ENCODE data around the gene PSMD14.
A peak's percentile ranks its signal among the peaks of the same experiment; 100 is the strongest.

Gene PSMD14

GRCh38 chr2:161415034-161415986 lies 107.1 kb downstream of the PSMD14 start:
- Mint-ChIP-seq H3K27ac (peak overlapping the region; percentile 4), H3K4me1 (peaks cover 40 to 58% of the 10 kb centered on the region in 2 donors), H3K9me3 (no peaks in the 10 kb centered on the region), H3K27me3 (peaks cover 57 to 64% of the 10 kb centered on the region in 2 donors), H3K4me3 (peak overlapping the region; percentile 72 to 73), H3K36me3 (peaks cover 8 to 9% of the 10 kb centered on the region in 2 donors)
- DNase-seq, result no peak
- peak; percentile 31 to 52 for ATAC-seq (replicated peaks)

- H3K9me3 Mint-ChIP-seq, result no peaks in the 10 kb centered on the region
- ATAC-seq (replicated peaks), result no peak
- H3K27ac Mint-ChIP-seq, result peak within 1 kb of the TSS; percentile 85
- DNase-seq, result no peak
- peaks cover 41 to 58% of the 10 kb centered on the region in 2 donors for H3K4me1 Mint-ChIP-seq
- peaks cover 7 to 9% of the 10 kb centered on the region in 2 donors for H3K36me3 Mint-ChIP-seq
- H3K27me3 Mint-ChIP-seq, result peaks cover 65 to 72% of the 10 kb centered on the region in 2 donors
- peak within 1 kb of the TSS; percentile 72 to 73 for H3K4me3 Mint-ChIP-seq
Observed at GRCh38 chr2:161415987-161416707, 107.9 kb downstream of the PSMD14 start, which contains the start of gene TBR1. TSS of gene TBR1 (plus strand) at chr2:161416297. CDS start at chr2:161416411, 114 bp downstream.

GRCh38 chr2:161416708-161417437 lies 108.6 kb downstream of the PSMD14 start:
- H3K27me3 Mint-ChIP-seq, result peaks cover 72 to 80% of the 10 kb centered on the region in 2 donors
- no peaks in the 10 kb centered on the region for H3K9me3 Mint-ChIP-seq
- DNase-seq, result no peak
- H3K4me3 Mint-ChIP-seq, result peak overlapping the region; percentile 65 to 72
- peak overlapping the region; percentile 85 for H3K27ac Mint-ChIP-seq
- peaks cover 41 to 58% of the 10 kb centered on the region in 2 donors for H3K4me1 Mint-ChIP-seq
- H3K36me3 Mint-ChIP-seq, result peaks cover 4 to 9% of the 10 kb centered on the region in 2 donors
- ATAC-seq (replicated peaks), result peak; percentile 16 to 23

GRCh38 chr2:161417438-161418274 lies 109.4 kb downstream of the PSMD14 start:
- Mint-ChIP-seq H3K4me3 (peak overlapping the region; percentile 65 to 72), H3K36me3 (peaks cover 3 to 9% of the 10 kb centered on the region in 2 donors), H3K4me1 (peaks cover 41 to 58% of the 10 kb centered on the region in 2 donors), H3K9me3 (no peaks in the 10 kb centered on the region), H3K27me3 (peaks cover 77 to 88% of the 10 kb centered on the region in 2 donors), H3K27ac (peak overlapping the region; percentile 59)
- DNase-seq (no peak), ATAC-seq (replicated peaks) (no peak)

GRCh38 chr2:161418275-161418714 lies 110.1 kb downstream of the PSMD14 start:
- peaks cover 0 to 5% of the 10 kb centered on the region in 2 donors for H3K36me3 Mint-ChIP-seq
- H3K27ac Mint-ChIP-seq, result peak overlapping the region; percentile 59
- H3K9me3 Mint-ChIP-seq, result no peaks in the 10 kb centered on the region
- DNase-seq, result no peak
- ATAC-seq (replicated peaks), result no peak
- H3K4me1 Mint-ChIP-seq, result peaks cover 41 to 58% of the 10 kb centered on the region in 2 donors
- peak overlapping the region; percentile 32 to 77 for H3K4me3 Mint-ChIP-seq
- H3K27me3 Mint-ChIP-seq, result peaks cover 80 to 94% of the 10 kb centered on the region in 2 donors

- ATAC-seq (replicated peaks), result no peak
- no peak for DNase-seq
- Mint-ChIP-seq H3K9me3 (no peaks in the 10 kb centered on the region), H3K4me1 (peaks cover 38 to 55% of the 10 kb centered on the region in 2 donors), H3K27ac (peak overlapping the region; percentile 59), H3K4me3 (peak overlapping the region; percentile 77), H3K36me3 (peaks cover 0 to 5% of the 10 kb centered on the region in 2 donors), H3K27me3 (peaks cover 79 to 91% of the 10 kb centered on the region in 2 donors)
Observed at GRCh38 chr2:161418715-161419637, 110.8 kb downstream of the PSMD14 start.

GRCh38 chr2:161419638-161420190 lies 111.5 kb downstream of the PSMD14 start:
- H3K36me3 Mint-ChIP-seq, result peaks cover 0 to 9% of the 10 kb centered on the region in 2 donors
- H3K4me1 Mint-ChIP-seq, result peaks cover 44 to 55% of the 10 kb centered on the region in 2 donors
- H3K9me3 Mint-ChIP-seq, result no peaks in the 10 kb centered on the region
- H3K27ac Mint-ChIP-seq, result peak overlapping the region; percentile 44
- no peak for DNase-seq
- ATAC-seq (replicated peaks), result no peak
- H3K27me3 Mint-ChIP-seq, result peaks cover 85 to 91% of the 10 kb centered on the region in 2 donors
- no peak overlapping the region for H3K4me3 Mint-ChIP-seq

- peaks cover 87 to 89% of the 10 kb centered on the region in 2 donors for H3K27me3 Mint-ChIP-seq
- H3K4me1 Mint-ChIP-seq, result peaks cover 41 to 50% of the 10 kb centered on the region in 2 donors
- H3K27ac Mint-ChIP-seq, result peak overlapping the region; percentile 88
- peaks cover 0 to 9% of the 10 kb centered on the region in 2 donors for H3K36me3 Mint-ChIP-seq
- H3K4me3 Mint-ChIP-seq, result peak overlapping the region in 1 of 2 donors; percentile 31
- DNase-seq, result no peak
- no peaks in the 10 kb centered on the region for H3K9me3 Mint-ChIP-seq
- no peak for ATAC-seq (replicated peaks)
Observed at GRCh38 chr2:161420406-161421074, 112.3 kb downstream of the PSMD14 start.

- H3K4me1 Mint-ChIP-seq, result peaks cover 29 to 40% of the 10 kb centered on the region in 2 donors
- H3K36me3 Mint-ChIP-seq, result peaks cover 0 to 9% of the 10 kb centered on the region in 2 donors
- H3K27me3 Mint-ChIP-seq, result peaks cover 85 to 88% of the 10 kb centered on the region in 2 donors
- no peak overlapping the region for H3K27ac Mint-ChIP-seq
- DNase-seq (no peak), ATAC-seq (replicated peaks) (no peak)
- no peak overlapping the region for H3K4me3 Mint-ChIP-seq
- no peaks in the 10 kb centered on the region for H3K9me3 Mint-ChIP-seq
Observed at GRCh38 chr2:161421686-161422085, 113.5 kb downstream of the PSMD14 start.

GRCh38 chr2:161422816-161423403 lies 114.7 kb downstream of the PSMD14 start:
- Mint-ChIP-seq H3K27ac (peak overlapping the region; percentile 62), H3K4me3 (peak overlapping the region; percentile 30 to 52), H3K27me3 (peaks cover 84 to 88% of the 10 kb centered on the region in 2 donors), H3K4me1 (peaks cover 23 to 39% of the 10 kb centered on the region in 2 donors), H3K36me3 (peaks cover 0 to 4% of the 10 kb centered on the region in 2 donors), H3K9me3 (no peaks in the 10 kb centered on the region)
- DNase-seq, result no peak
- ATAC-seq (replicated peaks), result no peak

Data from stimulated activated naive B cell treated with anti-CD40 and anti-IgM and Interleukin-4, amounts not matched to agents 10 μg/mL and 1 μg/mL and 100 μg/mL, for 72 hours (primary cell).